Measurements from ENCODE around the gene TSBP1.

The TSBP1 gene, protein sequence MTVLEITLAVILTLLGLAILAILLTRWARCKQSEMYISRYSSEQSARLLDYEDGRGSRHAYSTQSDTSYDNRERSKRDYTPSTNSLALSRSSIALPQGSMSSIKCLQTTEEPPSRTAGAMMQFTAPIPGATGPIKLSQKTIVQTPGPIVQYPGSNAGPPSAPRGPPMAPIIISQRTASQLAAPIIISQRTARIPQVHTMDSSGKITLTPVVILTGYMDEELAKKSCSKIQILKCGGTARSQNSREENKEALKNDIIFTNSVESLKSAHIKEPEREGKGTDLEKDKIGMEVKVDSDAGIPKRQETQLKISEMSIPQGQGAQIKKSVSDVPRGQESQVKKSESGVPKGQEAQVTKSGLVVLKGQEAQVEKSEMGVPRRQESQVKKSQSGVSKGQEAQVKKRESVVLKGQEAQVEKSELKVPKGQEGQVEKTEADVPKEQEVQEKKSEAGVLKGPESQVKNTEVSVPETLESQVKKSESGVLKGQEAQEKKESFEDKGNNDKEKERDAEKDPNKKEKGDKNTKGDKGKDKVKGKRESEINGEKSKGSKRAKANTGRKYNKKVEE

DNA sequence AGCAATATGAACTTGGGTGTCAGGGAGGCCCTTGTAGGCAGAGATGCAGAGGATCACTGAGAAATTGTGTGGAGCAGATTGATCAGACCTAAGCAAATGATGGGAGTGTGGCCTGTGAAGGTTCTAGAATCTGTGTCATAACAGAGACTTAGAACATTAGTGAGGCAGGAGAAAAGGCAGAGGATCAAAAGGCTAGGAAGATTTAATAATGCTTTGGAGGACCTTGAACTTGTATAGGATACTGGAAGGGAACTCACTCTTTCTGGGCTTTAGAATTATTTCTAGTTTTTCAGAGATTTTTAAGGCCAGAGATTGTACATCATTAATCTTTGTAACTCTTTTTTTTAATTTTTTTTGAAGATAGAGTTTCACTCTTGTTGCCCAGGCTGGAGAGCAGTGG lies at the start of gene TSBP1:
TSS of gene TSBP1 (minus strand) at position 101 of the 400 bp plus-strand sequence. CDS start 197 bp downstream, outside the sequence.
- no peak for DNase-seq (ENCODE audit: low spot score)

DNA sequence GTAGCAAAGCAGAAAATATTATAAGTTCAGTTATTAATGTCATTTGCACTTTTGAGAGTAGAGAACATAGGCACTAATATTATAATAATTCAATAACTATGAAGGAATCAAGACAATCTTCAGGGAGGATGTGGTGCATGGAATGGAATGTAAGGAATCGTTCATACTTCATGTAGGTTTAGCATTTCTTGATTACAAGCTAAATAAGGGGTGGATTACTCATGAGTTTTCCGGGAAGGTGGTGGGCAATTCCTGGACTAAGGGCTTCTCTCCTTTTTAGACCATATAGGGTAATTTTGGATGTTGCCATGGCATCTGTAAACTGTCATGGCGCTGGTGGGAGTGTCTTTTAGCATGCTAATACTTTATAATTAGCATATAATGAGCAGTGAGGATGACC lies 44.3 kb upstream of the TSBP1 start:
- no peak for DNase-seq (ENCODE audit: low spot score)

DNA sequence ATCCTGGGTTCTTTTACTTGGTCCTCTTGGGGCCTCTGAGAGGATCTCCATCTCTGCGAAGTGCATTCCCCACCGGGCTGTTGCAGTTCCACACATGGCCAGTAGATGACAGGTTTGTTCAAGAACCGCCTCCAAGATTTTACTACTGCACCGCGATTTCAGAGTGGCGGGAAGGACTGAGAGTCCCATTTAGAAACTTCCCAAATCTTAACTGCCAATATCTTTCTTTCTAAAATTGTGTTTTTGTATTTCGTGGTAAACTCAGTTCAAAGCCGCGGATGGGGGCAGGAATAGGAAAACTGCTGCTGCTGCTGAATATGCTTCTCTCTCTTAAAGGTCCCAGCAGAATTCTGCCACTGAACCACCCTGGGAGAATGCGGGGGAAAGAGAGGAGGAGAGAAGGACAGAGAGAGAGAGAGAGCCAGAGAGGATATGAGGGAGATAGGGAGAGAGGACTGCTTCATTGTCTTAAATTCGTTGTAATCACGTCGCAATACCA lies 43.9 kb upstream of the TSBP1 start:
- DNase-seq (ENCODE audit: low spot score) = peak; percentile 61

DNA sequence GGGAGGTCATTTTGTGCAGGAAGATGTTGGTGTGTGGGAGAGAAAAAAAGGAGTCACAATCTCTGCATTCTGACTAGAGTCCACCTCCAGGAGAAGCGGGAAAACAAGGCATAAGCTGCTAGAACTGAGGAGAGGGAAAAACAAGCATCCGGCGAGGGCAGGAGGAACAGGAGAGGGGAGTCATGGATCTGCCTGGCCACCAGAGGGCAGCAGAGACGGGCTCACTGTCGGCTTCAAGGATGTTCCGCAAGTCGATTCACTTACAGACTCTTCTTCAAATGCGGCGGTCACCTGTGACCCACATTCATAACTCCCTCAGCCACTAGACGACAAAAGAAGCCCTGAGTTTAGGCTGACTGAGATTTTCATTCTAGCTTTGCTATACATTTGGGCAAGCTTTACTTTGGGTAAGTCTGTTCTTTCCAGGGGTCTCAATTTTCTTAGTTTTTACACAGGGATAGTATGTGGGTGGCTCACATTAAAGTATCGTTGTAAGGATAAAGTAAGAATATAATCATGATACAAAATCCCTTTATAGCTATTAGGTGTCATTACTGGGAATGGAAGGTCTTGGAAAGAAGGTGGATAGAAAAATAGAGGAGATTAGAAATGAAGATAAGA lies 41.8 kb upstream of the TSBP1 start:
- DNase-seq (ENCODE audit: low spot score) = peak; percentile 79

DNA sequence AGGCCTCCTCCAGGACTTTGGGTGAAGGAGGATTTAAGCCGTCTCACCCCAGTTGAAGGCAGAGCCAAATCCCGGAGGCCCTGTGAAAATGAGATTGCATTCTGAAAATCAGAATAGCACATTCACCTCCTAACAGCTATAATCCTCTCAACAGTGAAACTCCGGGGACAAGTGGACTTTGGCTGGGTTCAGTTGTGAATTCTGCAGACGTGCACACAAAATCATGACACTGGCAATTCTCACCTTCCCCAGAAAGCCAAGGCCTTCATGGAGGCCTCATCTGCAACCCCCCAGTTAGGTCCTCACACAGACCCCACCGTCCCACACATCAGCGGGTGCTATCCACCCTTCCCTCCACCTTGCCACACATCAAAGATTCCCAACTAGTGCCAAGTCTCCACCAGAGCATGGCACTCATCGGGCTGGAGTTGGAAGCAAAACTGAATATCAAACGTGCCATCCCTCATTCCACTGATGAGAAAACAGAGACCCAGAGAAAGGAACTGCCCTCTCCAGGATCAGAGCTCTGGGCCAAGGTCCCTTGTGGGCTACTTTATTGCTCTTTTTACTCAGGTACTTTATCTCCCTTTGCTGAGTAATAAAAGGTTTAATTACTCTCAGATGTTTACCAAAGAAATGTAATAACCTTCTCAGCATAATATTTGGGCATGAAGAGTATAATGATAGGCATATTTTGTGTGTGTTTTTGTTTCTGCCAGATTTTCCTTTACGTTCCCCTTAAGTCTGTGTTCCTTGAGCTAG lies 40.0 kb upstream of the TSBP1 start:
- DNase-seq (ENCODE audit: low spot score) = no peak

DNA sequence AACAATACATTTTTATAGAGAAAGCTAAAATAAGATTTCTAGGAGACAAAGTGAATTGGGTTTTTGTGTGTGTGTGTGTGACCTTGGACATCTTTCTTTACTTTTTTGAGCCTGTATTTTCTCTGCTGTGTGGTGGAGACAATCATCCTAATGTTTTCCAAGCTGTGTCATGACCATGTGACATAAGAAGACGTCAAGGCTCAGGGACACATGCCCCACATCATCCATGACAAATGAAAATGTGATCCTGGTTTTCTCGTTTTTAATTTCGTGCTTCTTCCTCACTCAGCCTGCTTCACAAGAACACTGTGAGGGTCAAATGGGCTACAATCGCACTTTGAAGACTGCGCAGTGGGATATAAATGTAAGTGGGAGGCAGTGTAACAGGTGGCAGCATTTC lies 39.2 kb upstream of the TSBP1 start:
- DNase-seq (ENCODE audit: low spot score) = no peak

DNA sequence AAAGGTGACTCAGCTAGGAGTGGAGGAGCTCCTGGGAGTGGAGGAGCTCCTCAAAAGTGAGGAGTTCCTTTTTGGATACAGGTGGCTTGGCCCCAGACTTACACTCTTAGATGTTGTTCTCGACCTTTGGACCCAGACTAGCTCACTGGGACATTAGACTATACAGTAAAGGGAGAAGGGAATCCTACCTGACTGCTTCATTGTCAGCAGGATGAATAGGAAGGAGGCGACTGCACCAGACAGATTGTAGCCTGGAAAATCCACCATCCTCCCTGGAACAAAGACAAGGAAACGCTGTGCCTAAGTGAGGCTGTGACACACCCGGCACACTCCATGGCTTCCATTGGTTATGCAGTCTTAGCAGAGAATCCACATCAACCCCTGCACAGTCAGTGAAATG lies 35.2 kb upstream of the TSBP1 start, which contains the start of gene BTNL2:
TSS of gene BTNL2 (minus strand) at position 325 of the 400 bp plus-strand sequence. CDS start at position 267, 58 bp downstream.
- DNase-seq (ENCODE audit: low spot score) = no peak

DNA sequence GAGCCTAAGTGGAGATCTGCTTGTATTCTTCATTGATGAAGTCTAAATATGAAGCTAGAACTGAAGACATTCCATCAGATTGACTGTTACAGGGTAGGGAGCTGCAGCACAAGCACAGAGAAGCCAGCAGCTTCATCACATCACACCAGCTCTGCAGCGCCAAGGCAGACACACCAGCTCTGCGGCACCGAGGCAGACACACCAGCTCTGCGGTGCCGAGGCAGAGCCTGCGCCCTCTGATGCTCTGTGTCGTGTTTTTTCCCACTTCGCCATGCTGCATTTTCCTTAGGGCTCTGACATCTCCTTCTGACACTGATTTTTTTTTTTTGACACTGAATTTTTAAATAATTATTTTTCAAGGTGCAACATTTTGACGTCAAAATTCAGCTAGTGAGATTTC lies 34.5 kb upstream of the TSBP1 start:
- DNase-seq (ENCODE audit: low spot score) = no peak

DNA sequence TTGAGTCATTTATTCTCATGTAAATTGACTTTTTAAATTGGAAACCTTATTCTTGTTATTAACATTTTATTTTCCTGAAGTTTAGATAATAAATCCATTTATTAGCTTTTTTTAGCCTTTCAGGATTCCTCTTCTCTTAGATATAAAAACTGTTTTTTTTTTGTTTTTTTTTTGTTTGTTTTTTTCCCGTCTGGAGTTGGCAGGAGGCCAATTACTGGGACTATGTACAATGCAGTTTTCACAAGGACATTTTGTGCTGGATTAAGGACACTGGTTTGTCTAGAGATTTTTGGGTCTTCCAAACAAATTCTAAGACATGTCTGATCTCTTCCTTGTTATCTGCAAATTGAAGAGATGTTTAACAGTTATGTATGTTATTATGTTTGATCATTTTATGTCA lies 34.0 kb upstream of the TSBP1 start:
- no peak for DNase-seq (ENCODE audit: low spot score)

DNA sequence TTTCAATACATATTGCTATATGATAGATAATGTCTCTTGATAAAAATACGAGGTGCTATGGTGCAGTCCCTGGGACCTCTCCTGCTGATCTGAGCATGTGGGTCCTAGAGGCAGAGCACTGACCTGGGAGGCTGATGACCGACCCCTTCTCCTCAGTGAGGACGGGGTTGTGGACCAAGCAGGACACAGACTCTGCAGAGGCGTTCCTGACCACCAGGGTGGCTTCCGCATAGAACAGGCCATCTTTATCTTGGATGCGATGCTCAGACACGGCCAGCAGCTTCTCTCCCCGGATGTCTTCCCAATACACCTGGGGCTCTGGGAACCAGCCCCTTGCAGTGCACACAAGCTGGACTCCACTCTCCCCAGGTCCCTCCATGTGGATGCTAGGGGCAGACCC lies 31.1 kb upstream of the TSBP1 start:
- DNase-seq (ENCODE audit: low spot score) = no peak

DNA sequence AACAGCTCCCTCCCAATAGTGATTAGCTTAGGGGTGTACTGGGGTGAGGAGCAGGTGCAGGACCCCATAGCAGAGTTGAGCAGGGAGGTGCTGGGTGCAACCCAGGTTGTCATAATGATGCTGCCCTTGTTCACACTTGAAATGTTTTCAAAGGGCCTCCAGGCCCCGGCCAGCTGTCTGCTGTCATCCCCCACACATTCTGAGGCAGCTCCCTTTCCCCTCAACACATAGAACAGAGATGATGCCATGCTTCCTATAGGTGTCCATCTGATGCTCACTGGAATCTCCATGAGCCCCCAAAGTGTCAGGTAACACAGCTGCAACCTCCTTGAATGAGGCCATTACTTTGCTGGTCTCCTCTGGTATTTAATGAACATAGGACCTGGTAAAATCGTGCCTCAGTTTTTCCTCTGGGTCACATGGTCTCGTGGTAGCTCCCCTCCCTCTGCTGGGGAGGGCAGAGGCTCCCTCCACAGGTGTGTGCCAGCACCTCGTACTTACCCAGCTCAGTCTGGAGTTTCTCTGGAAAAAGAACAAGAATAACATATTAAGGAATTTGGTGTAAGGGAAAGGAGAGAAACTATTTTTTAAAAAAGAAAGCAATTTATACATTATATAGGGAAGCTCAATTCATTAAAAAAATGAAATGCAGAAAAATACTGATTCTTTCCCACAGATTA lies 29.7 kb upstream of the TSBP1 start:
- no peak for DNase-seq (ENCODE audit: low spot score)

DNA sequence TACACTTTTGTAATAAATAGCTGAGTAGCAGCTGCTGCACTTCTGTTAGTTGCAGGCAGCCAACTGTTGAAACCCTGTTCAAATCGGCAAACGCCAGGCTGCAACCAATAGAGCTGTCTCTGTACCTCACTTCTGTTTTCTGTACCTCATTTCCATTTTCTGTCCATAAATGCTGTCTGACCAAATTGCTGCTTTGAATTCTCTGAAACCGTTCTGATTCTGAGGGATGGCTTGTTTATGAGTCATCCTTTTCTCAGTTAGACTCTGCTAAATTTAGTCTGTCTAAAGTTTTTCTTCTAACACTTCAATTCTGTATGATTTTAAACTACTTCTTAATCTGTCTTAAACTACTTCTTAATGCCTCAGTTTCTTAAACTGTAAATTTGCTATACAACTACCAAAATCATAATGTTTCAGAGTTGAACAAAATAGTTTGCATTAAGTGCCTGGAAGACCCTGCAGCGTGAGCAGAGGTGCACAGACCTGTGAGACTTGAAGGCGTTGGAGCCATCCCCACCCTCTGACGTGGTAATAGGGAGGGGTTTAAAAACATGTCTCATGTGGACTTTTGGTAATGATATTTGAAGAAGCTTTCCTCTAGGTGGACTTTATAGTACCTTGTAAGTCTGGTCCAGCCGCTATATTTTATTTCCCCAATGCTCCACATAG lies 25.7 kb upstream of the TSBP1 start:
- no peak for DNase-seq (ENCODE audit: low spot score)

DNA sequence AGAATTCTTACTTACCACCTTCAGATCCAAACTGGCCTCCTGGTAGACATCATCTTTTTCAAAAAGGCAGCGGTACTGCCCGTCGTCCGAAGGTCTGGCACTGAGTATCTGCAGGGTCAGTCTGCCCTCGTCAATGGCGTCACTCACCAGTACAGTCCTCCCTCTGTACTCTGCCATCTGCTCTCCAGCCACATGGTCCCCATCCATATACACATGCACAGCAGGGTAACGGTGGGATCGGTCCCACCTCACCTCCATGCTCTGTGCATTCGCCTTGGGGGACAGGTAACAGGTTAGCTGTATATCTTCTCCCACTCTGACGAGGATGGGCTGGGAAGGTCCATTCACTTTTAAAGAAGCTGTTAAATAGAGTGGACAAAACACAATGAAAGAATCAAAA lies 24.3 kb upstream of the TSBP1 start:
- DNase-seq (ENCODE audit: low spot score) = no peak

DNA sequence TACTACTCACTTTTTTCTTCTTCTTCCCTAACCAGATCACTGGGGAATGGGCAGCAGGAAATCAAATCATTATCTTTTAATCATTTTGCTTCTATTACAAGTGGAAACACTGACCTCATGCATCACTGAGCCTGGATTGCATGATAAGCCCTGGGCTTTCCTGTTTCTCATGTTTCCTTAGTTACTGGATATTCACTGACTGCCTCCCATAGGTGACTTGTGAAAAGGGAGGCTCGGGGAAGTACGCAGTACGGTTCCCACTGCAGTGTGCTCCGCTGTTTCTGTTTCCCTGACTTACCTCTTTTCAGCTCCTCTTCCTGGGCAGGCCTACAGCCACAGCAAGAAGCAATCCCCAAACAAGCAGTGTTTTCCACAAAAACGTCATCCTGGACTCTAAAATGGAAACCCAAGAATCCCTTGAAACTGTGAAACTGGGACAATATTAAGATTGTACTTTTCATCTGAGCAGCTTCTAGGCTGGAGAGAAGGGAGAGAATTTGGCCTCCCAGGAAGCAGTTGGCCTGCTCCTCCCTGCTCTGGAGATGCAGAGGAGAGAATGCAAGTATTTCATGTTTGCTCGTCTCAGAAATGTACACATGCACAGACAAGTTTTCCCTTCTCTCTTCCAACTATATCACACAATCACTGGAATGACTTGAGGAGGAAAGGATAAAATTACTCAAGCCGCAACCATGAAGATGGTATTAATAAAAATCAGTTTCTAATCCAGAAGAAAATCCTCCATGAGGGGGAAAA lies 22.1 kb upstream of the TSBP1 start:
- DNase-seq (ENCODE audit: low spot score) = no peak

DNA sequence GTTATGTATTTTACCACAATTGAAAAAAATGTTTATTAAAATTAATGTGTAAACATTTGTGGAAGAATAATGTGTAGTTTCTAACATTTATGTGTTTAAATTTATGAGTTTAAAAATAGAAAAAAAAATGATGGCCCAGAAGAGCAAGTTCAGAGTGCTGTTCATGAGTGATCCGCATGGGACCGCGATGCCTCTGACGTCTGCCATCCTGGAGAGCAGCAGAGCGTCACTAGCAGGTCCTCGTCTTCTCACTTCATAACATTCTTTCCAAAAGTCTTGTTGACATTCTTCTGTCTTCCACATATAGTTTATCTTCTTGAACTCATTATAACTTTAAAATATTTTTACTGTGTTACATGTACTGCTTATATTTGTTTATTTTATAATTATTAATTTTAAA lies 19.8 kb upstream of the TSBP1 start:
- no peak for DNase-seq (ENCODE audit: low spot score)

DNA sequence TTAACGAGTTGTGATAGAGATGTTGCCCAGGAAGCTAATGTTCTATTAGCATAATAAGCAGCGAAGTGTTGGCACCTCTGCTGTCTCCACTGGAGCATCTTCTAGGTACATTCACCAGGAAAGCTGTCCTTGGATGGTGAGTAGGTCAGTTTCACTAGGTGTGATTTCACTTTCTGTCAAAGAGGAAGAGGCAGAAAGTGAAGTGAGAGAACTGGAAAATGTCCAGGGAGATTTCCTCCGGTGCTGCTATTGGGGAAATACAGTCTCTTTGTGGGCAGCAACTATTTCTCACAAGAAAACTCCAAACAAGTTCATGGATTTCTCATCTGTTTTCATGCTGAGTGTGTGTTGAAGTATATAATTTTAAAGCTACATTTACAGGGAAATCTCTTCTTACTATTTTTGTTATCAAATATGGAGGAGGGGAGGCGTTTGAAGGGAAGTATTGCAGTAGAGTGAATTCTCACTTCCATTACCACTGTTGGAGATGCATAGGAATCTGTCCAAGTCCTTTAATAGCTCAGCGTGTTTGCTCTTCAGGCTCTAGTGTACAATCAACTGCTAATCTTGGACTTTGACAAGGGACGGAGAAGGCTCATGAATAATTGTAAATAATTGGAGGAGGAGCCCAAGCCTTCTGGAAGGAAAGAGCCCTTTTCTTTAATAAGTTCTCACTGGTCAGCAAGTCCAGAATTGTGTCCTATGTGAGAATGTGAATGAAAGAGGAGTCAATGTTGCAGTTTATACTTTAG lies 16.1 kb upstream of the TSBP1 start:
- no peak for DNase-seq (ENCODE audit: low spot score)

DNA sequence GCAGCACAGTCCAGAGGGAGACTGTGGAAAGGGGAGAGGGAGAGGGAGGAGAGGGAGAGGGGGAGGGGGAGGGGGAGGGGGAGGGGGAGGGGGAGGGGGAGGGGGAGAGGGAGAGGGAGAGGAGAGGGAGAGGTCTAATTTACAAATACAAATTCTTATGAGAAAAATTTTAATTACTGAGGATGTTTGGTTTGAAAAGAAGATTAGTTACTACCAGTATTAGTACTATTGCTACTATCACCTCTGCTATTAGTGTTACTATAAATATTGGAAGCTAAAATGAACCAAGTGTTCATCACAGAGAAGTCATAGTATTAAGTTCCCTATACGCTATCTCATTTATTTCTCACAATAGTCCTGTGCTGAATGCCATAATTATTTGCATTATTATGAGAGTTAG lies 14.3 kb upstream of the TSBP1 start:
- DNase-seq (ENCODE audit: low spot score) = no peak

DNA sequence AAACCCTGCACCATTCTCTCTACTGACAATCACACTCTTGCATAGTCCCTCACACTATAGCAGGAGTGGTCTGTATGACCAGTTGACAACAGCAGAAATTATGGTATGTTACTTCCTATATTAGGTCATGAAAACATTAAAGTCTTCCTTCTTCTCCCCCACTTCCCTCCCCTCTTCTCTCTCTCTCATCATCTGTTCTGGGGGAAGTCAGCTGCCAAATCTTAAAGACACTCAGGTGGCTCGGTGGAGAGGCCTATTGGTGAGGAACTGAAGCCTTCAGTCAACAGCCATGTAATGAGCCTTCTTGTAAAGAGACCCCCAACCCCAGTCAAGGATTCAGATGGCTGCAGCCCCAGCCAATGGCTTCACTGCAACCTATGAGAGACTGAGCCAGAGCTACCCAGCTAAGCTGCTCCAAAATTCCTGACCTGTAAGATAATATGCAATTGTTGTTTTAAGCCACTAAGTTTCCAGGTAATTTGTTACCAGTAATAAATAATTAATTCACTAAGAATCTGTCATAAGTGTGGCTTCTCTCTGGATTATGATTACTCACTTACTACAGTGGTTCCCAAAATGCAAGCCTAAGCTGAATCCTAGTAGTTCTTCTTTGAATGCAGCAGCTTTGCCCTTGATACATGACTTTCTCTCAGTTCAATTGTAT lies 11.2 kb upstream of the TSBP1 start:
- DNase-seq (ENCODE audit: low spot score) = no peak

DNA sequence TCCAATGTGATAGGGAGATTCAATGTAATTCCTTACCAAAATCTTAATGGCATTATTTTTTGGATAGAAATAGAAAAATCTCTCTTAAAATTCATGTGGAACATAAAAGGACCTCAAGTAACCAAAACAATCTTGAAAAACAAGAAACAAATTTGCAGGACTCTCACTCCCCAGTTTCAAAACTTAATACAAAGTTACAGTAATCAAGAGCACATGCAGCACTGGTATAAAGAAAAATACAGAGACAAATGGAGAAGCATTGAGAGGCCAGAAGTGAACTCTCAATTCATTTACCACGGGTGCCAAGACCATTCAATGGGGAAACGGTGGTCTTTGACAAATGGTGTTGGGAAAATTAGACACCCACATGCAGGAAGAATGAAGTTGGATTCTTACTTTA lies 7.8 kb upstream of the TSBP1 start:
- no peak for DNase-seq (ENCODE audit: low spot score)
